H9 (cell line): Measurements from ENCODE around the gene LPIN2. TPM values are rescaled to one million over a fixed set of nuclear protein-coding genes. Genes with fewer than 3 reads are reported as not detected.

ENCODE experiments used
- DNase-seq: peaks from one replicate; pipeline ENCODE4 v3.0.0-alpha.2; 2017
- H2AFZ ChIP-seq: one replicate; pipeline ENCODE4 v1.6.1; 2013; ENCODE audit warnings: mild to moderate bottlenecking, low read length, control low read depth, moderate library complexity
- H2AK5ac ChIP-seq: 2 replicates; pipeline ENCODE4 v1.6.1; 2013; ENCODE audit warnings: low read length, control low read depth, mixed read lengths; ENCODE audit not compliant: insufficient read length
- H2BK120ac ChIP-seq: one replicate; pipeline ENCODE4 v1.6.1; 2013; ENCODE audit warnings: low read depth, mild to moderate bottlenecking, low read length, control low read depth, inconsistent platforms; ENCODE audit not compliant: poor library complexity, severe bottlenecking
- H2BK12ac ChIP-seq: 2 replicates; pipeline ENCODE4 v1.6.1; 2013; ENCODE audit warnings: low read length, control low read depth, mixed read lengths, low read depth; ENCODE audit not compliant: insufficient read length
- H2BK15ac ChIP-seq: 2 replicates; pipeline ENCODE4 v1.6.1; 2013; ENCODE audit warnings: low read depth, low read length, control low read depth
- H2BK20ac ChIP-seq: one replicate; pipeline ENCODE4 v1.6.1; 2013; ENCODE audit warnings: low read depth, mild to moderate bottlenecking, low read length, control low read depth, inconsistent platforms; ENCODE audit not compliant: poor library complexity, severe bottlenecking
- H2BK5ac ChIP-seq: 2 replicates; pipeline ENCODE4 v1.6.1; 2013; ENCODE audit warnings: low read length, control low read depth, mixed read lengths; ENCODE audit not compliant: insufficient read length
- H3K14ac ChIP-seq: 2 replicates; pipeline ENCODE4 v1.6.1; 2013; ENCODE audit warnings: low read length, control low read depth; ENCODE audit not compliant: insufficient read depth
- H3K18ac ChIP-seq: 2 replicates; pipeline ENCODE4 v1.6.1; 2013; ENCODE audit warnings: low read depth, mild to moderate bottlenecking, mixed read lengths, low read length, control low read depth; ENCODE audit not compliant: insufficient read length
- H3K23ac ChIP-seq: 2 replicates; pipeline ENCODE4 v1.6.1; 2013; ENCODE audit warnings: low read length, control low read depth, mixed read lengths, low read depth; ENCODE audit not compliant: insufficient read length
- H3K23me2 ChIP-seq: 2 replicates; pipeline ENCODE4 v1.6.1; 2013; ENCODE audit warnings: low read depth, mild to moderate bottlenecking, mixed read lengths, low read length, control low read depth; ENCODE audit not compliant: insufficient read length, poor library complexity, severe bottlenecking
- H3K27ac ChIP-seq: 2 replicates; pipeline ENCODE4 v1.5.1; 2013; ENCODE audit warnings: low read length, control low read depth, mixed read lengths, low read depth; ENCODE audit not compliant: insufficient read length
- H3K27me3 ChIP-seq: 2 replicates; pipeline ENCODE4 v1.6.1; 2013; ENCODE audit warnings: low read length, control low read depth, inconsistent platforms; ENCODE audit not compliant: insufficient read depth
- H3K4ac ChIP-seq: 2 replicates; pipeline ENCODE4 v1.6.1; 2013; ENCODE audit warnings: low read depth, mild to moderate bottlenecking, control low read depth, inconsistent platforms, low read length, moderate library complexity
- H3K4me1 ChIP-seq: 2 replicates; pipeline ENCODE4 v1.6.1; 2013; ENCODE audit warnings: low read length, control low read depth, inconsistent platforms; ENCODE audit not compliant: insufficient read depth
- H3K4me2 ChIP-seq: 2 replicates; pipeline ENCODE4 v1.6.1; 2013; ENCODE audit warnings: low read length, control low read depth, mixed read lengths; ENCODE audit not compliant: insufficient read length, insufficient read depth
- H3K56ac ChIP-seq: 2 replicates; pipeline ENCODE4 v1.6.1; 2013; ENCODE audit warnings: low read depth, mild to moderate bottlenecking, mixed read lengths, low read length, control low read depth; ENCODE audit not compliant: insufficient read length
- H3K79me1 ChIP-seq: 2 replicates; pipeline ENCODE4 v1.6.1; 2013; ENCODE audit warnings: low read depth, mild to moderate bottlenecking, moderate library complexity, low read length, control low read depth, inconsistent platforms; ENCODE audit not compliant: insufficient read depth, poor library complexity, severe bottlenecking
- H3K79me2 ChIP-seq: 2 replicates; pipeline ENCODE4 v1.6.1; 2013; ENCODE audit warnings: low read length, control low read depth, inconsistent platforms; ENCODE audit not compliant: insufficient read depth
- H3K9ac ChIP-seq: 2 replicates; pipeline ENCODE4 v1.6.1; 2013; ENCODE audit warnings: low read length, control low read depth, mixed read lengths; ENCODE audit not compliant: insufficient read length; ENCODE audit errors: extremely low read depth
- H3K9me3 ChIP-seq: one replicate; pipeline ENCODE4 v1.6.1; 2013; ENCODE audit warnings: low read depth, low read length, inconsistent platforms; ENCODE audit not compliant: control insufficient read depth
- H3T11ph ChIP-seq: one replicate; pipeline ENCODE4 v1.6.1; 2013; ENCODE audit warnings: mild to moderate bottlenecking, low read length, control low read depth, inconsistent platforms
- H4K20me1 ChIP-seq: one replicate; pipeline ENCODE4 v1.6.1; 2013; ENCODE audit not compliant: control insufficient read depth, insufficient read length, insufficient read depth
- H4K5ac ChIP-seq: 2 replicates; pipeline ENCODE4 v1.6.1; 2013; ENCODE audit warnings: low read depth, mild to moderate bottlenecking, mixed read lengths, low read length, control low read depth; ENCODE audit not compliant: insufficient read length
- H4K8ac ChIP-seq: replicated peaks from 2 replicates; pipeline ENCODE4 v1.6.1; 2013; ENCODE audit warnings: low read length, control low read depth, mixed read lengths, low read depth; ENCODE audit not compliant: insufficient read length
- H4K91ac ChIP-seq: 2 replicates; pipeline ENCODE4 v1.6.1; 2013; ENCODE audit warnings: low read depth, mild to moderate bottlenecking, moderate library complexity, mixed read lengths, low read length, control low read depth; ENCODE audit not compliant: insufficient read length
- H3K27ac Mint-ChIP-seq, 3 experiments: 2 replicates in 2 of 3; 3 replicates in 1 of 3; pipeline ENCODE4 v1.8.0; 2020 to 2021; ENCODE audit warnings: mixed read lengths in 3 of 3, mild to moderate bottlenecking in 1 of 3, moderate library complexity in 1 of 3
- H3K27me3 Mint-ChIP-seq: 2 replicates; pipeline ENCODE4 v1.8.0; 2021; ENCODE audit warnings: low read depth, mild to moderate bottlenecking, moderate library complexity, mixed read lengths
- H3K36me3 Mint-ChIP-seq, 3 experiments: 2 replicates in 2 of 3; 3 replicates in 1 of 3; pipeline ENCODE4 v1.8.0; 2020 to 2021; ENCODE audit warnings: low read depth in 3 of 3, mixed read lengths in 3 of 3; ENCODE audit not compliant: insufficient read depth in 1 of 3
- H3K4me1 Mint-ChIP-seq, 2 experiments: 2 replicates each; pipeline ENCODE4 v1.8.0; 2020; ENCODE audit warnings: mixed read lengths in 2 of 2
- H3K4me3 Mint-ChIP-seq, 2 experiments: 2 replicates in 1 of 2; 3 replicates in 1 of 2; pipeline ENCODE4 v1.8.0; 2020 to 2021; ENCODE audit warnings: mild to moderate bottlenecking in 2 of 2, mixed read lengths in 2 of 2, moderate library complexity in 1 of 2
- H3K9me3 Mint-ChIP-seq, 2 experiments: 2 replicates in 1 of 2; 3 replicates in 1 of 2; pipeline ENCODE4 v1.8.0; 2020; ENCODE audit warnings: mild to moderate bottlenecking in 2 of 2, mixed read lengths in 2 of 2, moderate library complexity in 1 of 2
- CTCF ChIP-seq: fragments of 200-600 bp; sonication (generic); conservative IDR thresholded peaks from 3 replicates; pipeline ENCODE4 v1.8.0; 2021; ENCODE audit warnings: antibody characterized with exemption, mild to moderate bottlenecking
- WGBS: extraction: QIAGEN DNeasy Blood & Tissue Kit; methylation state at CpG from one replicate; pipeline ENCODE4 v1.1.7; 2013; ENCODE audit warnings: missing lambda C conversion rate, low lambda C conversion rate, mixed read lengths; ENCODE audit not compliant: insufficient read length; ENCODE audit errors: extremely low coverage; 5-methylcytosine and 5-hydroxymethylcytosine counted together
- total RNA-seq: library from RNA; stranded (reverse); gene quantifications from 2 replicates; pipeline ENCODE4 v1.2.1, GENCODE V29; 2021

The LPIN2 gene
- total RNA-seq, 1 experiment from 2014 or later, result 9.2 TPM

GRCh38 chr18:3008541-3008940 lies 4.4 kb downstream of the LPIN2 start:
- Mint-ChIP-seq H3K9me3 (peaks cover 15 to 25% of the 10 kb centered on the region in 2 experiments), H3K36me3 (peaks cover 46 to 66% (median 49%) of the 10 kb centered on the region in 3 experiments)
- no peak overlapping the region for H3K18ac ChIP-seq

More at GRCh38 chr18:3008541-3008940, 4.4 kb downstream of the LPIN2 start:
- no peaks in the 10 kb centered on the region; the same call in 1 of the 2 replicates for H3K27me3 Mint-ChIP-seq
- Histone ChIP-seq H2BK120ac (no peak overlapping the region), H2BK12ac (no peak overlapping the region), H2BK5ac (no peak overlapping the region), H4K91ac (no peak overlapping the region), H3K56ac (no peak overlapping the region), H3K79me1 (peaks cover 2% of the 10 kb centered on the region), H2BK20ac (no peak overlapping the region), H2AFZ (no peak overlapping the region), H3K4ac (no peak overlapping the region), H2BK15ac (no peak overlapping the region), H4K5ac (no peak overlapping the region), H3K4me2 (no peak overlapping the region), H4K8ac (no peak overlapping the region), H3K27me3 (no peaks in the 10 kb centered on the region), H3K23me2 (peaks cover 4% of the 10 kb centered on the region), H3K14ac (no peak overlapping the region), H2AK5ac (no peak overlapping the region), H4K20me1 (no peaks in the 10 kb centered on the region), H3K79me2 (0 out of 2 replicates have a peak, but pooled peaks cover 1% of the 10 kb centered on the region), H3T11ph (no peak overlapping the region), H3K9ac (no peak overlapping the region), H3K23ac (no peak overlapping the region), H3K4me1 (no peaks in the 10 kb centered on the region), H3K27ac (no peak overlapping the region), H3K9me3 (peaks cover 8% of the 10 kb centered on the region)
- TF ChIP-seq CTCF, result no peak
- no CpG with 5 or more reads among the region's 4 CpGs for WGBS
- no peak overlapping the region; a peak in 1 of 5 replicates for H3K4me3 Mint-ChIP-seq
- DNase-seq, result no peak
- no peak overlapping the region; a peak in 1 of 7 replicates for H3K27ac Mint-ChIP-seq
- peaks cover 15 to 21% of the 10 kb centered on the region in 2 experiments for H3K4me1 Mint-ChIP-seq
